GM20431 (cell line): ENCODE measurements around the gene SIGLEC9.

ENCODE experiments used
- in situ Hi-C: fragments of 300-500 bp; cut with MseI, MboI; formaldehyde crosslinking; loops from one replicate; pipeline ENCODE4 v1.15.0; 2020; ENCODE audit warnings: low sequenced_read_pairs; ENCODE audit not compliant: unreplicated experiment

SIGLEC9 gene

DNA sequence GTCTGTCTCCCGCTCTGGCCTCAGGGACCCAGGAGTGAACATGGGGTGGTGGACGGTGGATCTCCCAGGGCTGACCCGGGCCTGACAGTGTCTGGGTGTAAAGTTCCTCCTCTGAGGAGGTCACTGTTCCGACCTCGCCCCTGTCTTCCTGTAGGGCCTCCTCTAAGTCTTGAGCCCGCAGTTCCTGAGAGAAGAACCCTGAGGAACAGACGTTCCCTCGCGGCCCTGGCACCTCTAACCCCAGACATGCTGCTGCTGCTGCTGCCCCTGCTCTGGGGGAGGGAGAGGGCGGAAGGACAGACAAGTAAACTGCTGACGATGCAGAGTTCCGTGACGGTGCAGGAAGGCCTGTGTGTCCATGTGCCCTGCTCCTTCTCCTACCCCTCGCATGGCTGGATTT lies at the start of gene SIGLEC9:
Gene SIGLEC9 (plus strand): TSS at position 178 of the 400 bp plus-strand sequence. CDS start 69 bp downstream, at position 247.
- in situ Hi-C loops: no loop called here

DNA sequence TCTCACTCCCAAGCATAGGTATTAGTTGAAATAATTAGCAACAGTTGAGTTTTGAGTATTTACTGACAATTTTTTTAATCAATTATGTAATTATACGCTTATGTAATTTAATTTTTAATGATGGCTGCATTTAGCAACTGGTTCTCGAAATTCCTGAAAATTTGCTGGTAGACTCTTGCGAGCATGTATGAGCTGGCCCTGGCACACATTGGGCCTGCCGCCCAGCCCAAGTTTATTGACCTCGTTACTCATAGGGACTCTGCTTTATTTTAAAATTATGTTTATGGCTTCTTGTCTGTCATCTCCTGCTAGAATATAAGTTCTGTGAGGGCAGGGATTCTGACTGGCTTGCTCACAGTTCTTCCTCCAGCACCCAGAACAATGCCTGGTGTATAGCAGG lies 48.7 kb upstream of the SIGLEC9 start:
- in situ Hi-C loops: no loop called here

DNA sequence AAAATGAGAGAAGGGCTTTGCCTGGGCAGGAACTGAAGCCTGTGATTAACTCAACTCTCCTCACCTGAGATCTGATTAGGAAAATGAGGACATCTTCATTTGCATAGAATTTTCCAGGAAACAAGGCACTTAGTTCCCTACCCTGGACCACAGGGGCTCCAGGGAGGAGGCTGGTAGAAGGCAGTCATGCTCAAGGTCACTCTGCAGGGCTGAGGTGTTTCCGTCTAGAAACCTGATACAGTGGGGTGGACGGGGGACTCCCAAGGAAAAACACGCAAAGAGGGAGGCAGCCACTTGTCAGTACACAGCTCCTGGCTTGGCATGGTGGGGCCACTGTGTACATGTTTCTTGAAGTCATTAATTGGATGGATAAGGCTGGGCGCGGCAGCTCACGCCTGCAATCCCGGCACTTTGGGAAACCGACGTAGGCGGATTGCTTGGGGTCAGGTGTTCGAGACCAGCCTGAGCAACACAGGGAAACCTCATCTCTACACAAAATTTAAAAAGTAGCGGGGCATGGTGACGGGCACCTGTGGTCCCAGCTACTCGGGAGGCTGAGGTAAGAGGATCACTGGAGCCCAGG lies 48.0 kb upstream of the SIGLEC9 start:
- in situ Hi-C loops: no loop called here

DNA sequence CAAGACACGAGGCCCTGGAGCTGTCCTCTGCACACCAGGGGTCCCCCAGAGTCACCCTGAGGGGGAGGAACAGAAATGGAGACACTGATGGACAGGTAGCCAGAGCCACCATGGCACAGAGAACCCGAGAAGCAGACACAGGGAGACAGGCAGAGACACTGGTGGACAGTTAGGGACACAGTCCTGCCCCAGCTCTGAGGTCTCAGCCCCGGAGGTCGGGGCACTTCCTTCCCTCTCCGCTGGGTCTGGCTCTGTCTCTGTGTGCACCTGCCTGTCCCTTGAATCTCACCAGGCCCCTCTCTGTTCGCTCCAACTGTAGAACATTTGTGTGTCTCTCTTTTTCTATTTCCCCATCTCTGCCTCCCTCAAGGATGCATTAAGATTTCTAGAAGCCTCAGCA lies 46.6 kb upstream of the SIGLEC9 start:
- in situ Hi-C loops: no loop called here

DNA sequence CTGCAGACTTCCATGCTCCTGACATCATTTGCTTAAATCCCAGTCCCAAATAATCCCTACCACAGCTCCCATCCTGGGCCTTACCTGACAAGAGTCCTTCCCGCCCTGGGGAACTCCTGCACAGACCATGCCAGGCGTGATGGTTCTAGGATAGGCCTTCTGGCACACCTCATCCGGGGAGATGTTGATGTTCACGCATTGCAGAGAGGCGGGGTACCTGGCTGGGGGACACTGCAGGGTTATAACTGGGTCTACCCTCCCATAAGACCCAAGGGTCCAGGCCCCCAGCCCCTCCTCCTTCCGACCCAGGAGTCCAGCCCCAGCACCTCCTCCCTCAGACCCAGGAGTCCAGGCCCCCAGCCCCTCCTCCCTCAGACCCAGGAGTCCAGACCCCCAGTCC lies 46.0 kb upstream of the SIGLEC9 start:
- in situ Hi-C loops: no loop called here

GRCh38 chr19:51079481-51080110 lies 45.1 kb upstream of the SIGLEC9 start:
- in situ Hi-C loops: no loop called here

DNA sequence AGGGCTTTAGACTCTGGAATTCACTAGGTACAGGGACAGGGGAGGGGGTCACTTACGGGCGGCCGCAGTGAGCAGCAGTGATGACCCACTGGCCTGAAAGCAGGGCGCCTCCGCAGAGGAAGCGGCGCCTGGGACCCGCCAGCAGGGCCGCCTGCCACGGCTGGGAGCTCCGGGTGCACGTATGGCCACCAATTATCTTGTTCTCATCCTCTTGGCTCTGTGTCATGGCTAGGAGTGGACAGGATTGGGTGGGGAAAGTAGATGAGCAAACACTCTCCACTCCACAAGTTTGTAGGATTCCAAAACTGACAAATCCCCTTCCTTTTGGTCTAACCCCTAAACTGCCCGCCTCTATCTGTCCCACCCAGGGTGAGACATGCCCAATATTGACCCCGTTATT lies 43.2 kb upstream of the SIGLEC9 start:
- in situ Hi-C loops: no loop called here

DNA sequence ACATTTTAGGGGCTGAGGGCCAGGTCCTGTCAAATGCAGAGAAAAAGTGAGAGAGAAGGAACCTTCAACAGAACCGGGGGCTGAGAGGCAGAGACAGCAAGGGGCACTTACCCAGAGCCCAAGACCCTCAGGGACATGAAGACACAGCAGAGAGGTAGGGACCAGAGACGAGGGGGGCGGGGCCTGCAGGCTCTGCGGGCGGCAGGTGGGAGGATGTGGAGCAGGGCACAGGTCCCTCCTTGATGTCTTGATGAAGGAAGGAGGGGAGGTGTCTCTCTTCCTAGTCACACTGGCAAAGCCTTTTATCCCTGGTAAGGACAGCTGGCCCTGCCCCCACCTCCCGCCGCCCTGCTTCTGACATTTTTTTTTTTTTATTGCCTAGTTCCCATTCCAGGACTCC lies 42.1 kb upstream of the SIGLEC9 start, which contains the start of gene KLK14:
Gene KLK14 (minus strand): TSS at position 277 of the 400 bp plus-strand sequence. CDS start 273 bp downstream, at position 4.
- in situ Hi-C loops: no loop called here

- in situ Hi-C loops: no loop called here
Observed at GRCh38 chr19:51083181-51083580, 41.5 kb upstream of the SIGLEC9 start.

GRCh38 chr19:51083783-51084182 lies 40.9 kb upstream of the SIGLEC9 start:
- in situ Hi-C loops: no loop called here

DNA sequence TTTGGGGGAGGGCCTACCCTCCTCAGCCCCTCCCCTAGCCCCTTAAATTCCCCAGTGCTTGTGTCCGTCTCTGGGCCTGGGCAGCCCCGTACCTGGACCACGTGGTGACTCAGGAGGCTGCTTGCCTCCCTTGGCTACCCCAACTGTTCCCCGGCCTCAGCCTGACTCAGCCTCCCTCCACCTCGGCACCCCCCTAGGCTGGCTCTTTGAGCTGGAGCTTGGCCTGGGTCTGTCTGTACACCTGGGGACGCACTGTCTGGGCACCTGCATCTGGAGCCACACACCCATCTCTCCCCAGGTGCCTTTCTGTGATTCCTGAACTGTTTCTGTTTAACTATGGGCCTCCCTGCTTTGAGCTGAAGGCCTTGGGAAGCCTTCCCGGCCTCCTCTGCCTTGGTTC lies 40.2 kb upstream of the SIGLEC9 start:
- in situ Hi-C loops: no loop called here

DNA sequence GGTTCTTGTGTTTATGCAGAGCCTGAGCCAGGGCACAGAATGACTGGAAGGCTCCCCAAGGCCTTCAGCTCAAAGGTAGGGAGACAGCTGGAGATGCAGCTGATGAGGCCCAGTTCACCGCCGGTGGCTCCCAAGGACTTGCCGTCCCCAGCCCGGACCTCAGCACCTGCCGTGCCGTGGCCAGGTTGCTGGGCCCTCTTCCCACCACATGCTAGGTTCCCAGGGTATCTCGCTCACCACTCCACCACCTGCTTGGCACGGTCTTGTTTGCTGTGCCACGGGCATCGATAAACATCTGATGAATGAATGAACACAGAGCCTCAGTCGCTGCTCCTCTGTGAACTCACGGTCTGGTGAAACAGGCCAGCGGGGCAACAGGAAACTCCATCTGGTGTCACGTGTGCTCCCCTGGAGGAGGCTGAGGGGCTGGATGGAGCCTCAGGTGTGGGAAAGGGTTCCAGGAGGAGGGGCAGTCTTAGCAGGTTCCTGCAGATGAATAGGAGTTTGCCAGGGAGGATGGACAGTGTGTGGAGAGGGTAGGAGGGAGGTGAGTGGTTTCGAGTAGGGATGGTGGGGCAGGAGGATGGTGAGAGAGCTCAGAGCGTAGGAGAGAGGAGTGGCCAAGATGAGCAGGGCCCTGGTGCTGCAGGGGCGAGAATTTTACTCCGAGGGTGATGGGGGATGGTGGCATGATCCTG lies 38.4 kb upstream of the SIGLEC9 start:
- in situ Hi-C loops: no loop called here

DNA sequence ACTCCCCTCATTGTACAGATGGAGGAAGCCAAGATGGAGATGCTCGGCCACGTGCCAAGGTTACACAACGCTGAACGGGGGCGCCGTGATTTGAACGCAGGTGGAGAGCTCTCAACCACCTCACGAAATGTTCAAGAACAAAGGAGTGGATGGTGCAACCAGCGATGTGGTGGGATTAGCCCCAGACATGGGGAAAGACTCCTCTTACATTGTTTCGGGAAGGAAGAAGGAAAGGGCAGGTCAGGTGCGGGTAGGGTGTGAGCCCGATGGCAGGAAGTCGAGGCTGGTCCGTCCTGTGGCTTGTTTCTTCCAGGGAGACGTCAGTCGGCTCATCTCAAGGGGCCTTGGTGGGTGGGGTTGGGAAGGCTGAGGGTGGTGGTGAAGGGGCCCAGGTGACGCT lies 34.9 kb upstream of the SIGLEC9 start:
- in situ Hi-C loops: no loop called here

DNA sequence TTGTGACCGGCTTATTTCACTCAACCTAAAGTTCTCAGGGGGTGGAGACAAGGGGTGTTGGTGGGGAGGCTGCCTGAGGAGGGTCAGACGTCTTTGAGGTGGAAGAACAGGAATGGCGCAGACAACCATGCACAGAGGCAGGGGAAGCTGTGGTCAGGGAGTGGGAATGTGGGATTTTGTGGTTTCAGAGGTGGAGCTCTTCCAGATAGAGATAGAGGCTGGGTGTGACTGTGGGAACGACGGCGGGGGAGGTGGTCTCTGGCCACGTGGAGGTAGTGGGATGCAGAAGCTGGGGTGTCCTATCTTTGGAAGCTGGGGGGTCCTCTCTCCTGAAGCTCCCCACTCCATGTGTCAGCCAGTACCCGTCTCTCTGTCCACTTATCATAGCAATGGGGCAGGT lies 34.2 kb upstream of the SIGLEC9 start:
- in situ Hi-C loops: no loop called here

- in situ Hi-C loops: no loop called here
Observed at GRCh38 chr19:51091126-51091525, 33.6 kb upstream of the SIGLEC9 start.

DNA sequence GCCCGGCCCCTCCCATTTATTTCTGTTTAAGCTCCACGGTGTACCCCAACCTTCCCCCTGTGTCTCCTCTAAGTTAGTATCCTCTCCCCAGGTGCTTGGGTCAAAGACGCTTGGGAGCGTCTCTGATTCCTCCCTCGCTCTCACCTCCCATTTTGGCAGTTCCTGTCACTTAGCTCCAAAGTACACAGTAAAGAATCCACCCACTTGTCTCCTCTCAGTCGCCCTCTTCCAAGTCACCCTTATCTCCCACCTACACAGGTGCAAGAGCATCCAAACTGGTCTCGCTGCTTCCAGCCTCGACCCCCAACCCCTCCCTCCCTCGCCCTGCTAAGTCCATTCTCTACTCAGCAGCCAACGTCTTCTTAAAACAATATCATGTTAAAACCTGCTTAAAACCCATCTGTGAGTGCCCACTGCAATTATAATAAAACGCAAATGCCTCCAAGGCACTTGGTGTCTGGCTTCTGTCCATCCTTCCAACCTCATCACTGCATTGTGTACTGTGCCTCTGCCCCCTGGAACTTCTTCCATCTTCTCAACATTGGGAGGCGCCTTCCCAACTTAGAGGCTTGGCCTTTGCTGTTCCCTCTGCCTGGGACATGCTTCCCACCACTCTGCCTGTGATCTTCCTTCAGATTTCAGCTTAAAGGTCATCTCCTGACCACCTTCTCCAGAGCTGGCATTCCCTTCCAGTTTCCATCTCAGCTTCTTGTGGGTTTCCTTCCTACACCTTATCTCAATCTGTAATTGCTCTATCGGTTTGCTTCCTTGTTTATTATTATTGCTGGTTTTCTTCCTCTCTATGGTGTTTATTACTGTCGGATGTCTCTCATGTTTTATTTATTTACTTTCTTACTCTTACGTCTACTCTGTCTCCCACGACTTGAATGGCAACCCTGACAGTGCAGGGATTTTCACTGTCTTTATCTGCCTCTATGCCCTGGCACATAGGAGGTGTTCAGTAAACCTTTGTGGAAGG lies 32.5 kb upstream of the SIGLEC9 start:
- in situ Hi-C loops: no loop called here

DNA sequence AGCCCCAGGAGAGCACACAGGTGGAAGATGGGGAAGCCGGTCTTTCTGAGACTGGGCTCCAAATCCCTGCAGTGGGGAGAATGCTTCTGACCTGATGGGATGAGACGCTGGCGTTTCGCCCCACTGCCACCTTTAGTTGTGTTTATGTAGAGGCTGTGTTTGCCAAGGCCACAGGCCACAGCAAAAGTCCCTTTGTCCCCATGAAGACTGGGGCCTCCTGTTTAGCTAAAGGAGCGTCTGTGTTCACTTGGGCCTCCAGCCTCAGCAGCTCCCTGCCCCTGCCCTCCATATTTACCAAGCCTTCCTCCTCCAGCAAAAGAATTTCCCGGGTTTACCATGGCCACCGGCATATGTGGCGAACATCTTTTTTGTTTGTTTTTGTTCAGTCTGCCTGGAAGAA lies 31.6 kb upstream of the SIGLEC9 start:
- in situ Hi-C loops: no loop called here

GRCh38 chr19:51093510-51094345 lies 31.0 kb upstream of the SIGLEC9 start:
- in situ Hi-C loops: no loop called here

DNA sequence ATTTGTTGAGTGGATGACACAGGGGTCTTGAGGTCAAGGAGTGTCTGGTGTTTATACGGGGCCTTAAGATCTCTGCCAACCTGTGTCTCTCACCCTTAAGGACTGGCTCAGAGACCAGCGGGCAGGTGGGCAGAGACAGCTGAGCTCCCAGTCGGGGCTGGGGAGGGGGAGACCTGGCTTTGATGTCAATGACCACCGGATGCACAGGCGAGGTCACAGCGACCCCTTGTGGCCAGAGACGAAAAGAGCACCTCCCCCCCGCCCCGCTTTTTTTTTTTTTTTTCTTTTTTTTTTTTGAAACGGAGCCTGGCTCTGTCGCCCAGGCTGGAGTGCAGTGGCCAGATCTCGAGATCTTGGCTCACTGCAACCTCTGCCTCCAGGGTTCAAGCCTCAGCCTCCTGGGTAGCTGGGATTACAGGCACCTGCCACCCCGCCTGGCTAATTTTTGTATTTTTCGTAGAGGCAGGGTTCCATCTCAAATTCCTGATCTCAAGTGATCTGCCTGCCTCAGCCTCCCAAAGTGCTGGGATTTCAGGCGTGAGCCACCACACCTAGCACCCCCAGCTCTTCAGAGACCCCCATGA lies 29.9 kb upstream of the SIGLEC9 start:
- in situ Hi-C loops: no loop called here
